ENCODE measurements around the gene TUBGCP3. TPM values are rescaled to one million over a fixed set of nuclear protein-coding genes. Genes with fewer than 3 reads are reported as not detected.
A peak's percentile ranks its signal among the peaks of the same experiment; 100 is the strongest.

The TUBGCP3 gene
- total RNA-seq, 6 experiments from 2014 or later, result 16.5 to 28.5 (median 25.6) TPM

GRCh38 chr13:112474869-112475268 lies 113.1 kb downstream of the TUBGCP3 start:
- no peak for DNase-seq
- Mint-ChIP-seq H3K36me3 (ENCODE audit: low read depth) (no peaks in the 10 kb centered on the region), H3K4me1 (ENCODE audit: low read depth) (no peaks in the 10 kb centered on the region), H3K27ac (no peak overlapping the region), H3K27me3 (ENCODE audit: insufficient read depth) (no peaks in the 10 kb centered on the region), H3K9me3 (no peaks in the 10 kb centered on the region), H3K4me3 (no peak overlapping the region)
- no peak for TF ChIP-seq CTCF (IDR thresholded peaks at IDR 0.05)

GRCh38 chr13:112473818-112474217 lies 114.1 kb downstream of the TUBGCP3 start:
- DNase-seq, result no peak
- Mint-ChIP-seq H3K27me3 (ENCODE audit: insufficient read depth) (no peaks in the 10 kb centered on the region), H3K9me3 (no peaks in the 10 kb centered on the region), H3K4me3 (no peak overlapping the region), H3K4me1 (ENCODE audit: low read depth) (no peaks in the 10 kb centered on the region), H3K27ac (no peak overlapping the region), H3K36me3 (ENCODE audit: low read depth) (no peaks in the 10 kb centered on the region)
- TF ChIP-seq CTCF (IDR thresholded peaks at IDR 0.05), result peak; percentile 12; the same call in 1 of the 2 replicates

- no peaks in the 10 kb centered on the region for H3K36me3 Mint-ChIP-seq (ENCODE audit: low read depth)
- no peak for DNase-seq
- H3K27ac Mint-ChIP-seq, result no peak overlapping the region
- no peaks in the 10 kb centered on the region for H3K4me1 Mint-ChIP-seq (ENCODE audit: low read depth)
- no peak for TF ChIP-seq CTCF (IDR thresholded peaks at IDR 0.05)
- no peak overlapping the region for H3K4me3 Mint-ChIP-seq
- H3K9me3 Mint-ChIP-seq, result no peaks in the 10 kb centered on the region; the same call in 1 of the 2 replicates
- no peaks in the 10 kb centered on the region; the same call in 1 of the 2 replicates for H3K27me3 Mint-ChIP-seq (ENCODE audit: insufficient read depth)
Measured at GRCh38 chr13:112469071-112469745, 118.7 kb downstream of the TUBGCP3 start.

- DNase-seq, result no peak
- Mint-ChIP-seq H3K27ac (no peak overlapping the region), H3K27me3 (ENCODE audit: insufficient read depth) (peaks cover 2% of the 10 kb centered on the region), H3K4me1 (ENCODE audit: low read depth) (no peaks in the 10 kb centered on the region), H3K9me3 (no peaks in the 10 kb centered on the region; the same call in 1 of the 2 replicates), H3K36me3 (ENCODE audit: low read depth) (no peaks in the 10 kb centered on the region), H3K4me3 (no peak overlapping the region)
- no peak for TF ChIP-seq CTCF (IDR thresholded peaks at IDR 0.05)
Measured at GRCh38 chr13:112468069-112468468, 119.9 kb downstream of the TUBGCP3 start.

- no peak overlapping the region for H3K27ac Mint-ChIP-seq
- DNase-seq, result no peak
- H3K27me3 Mint-ChIP-seq (ENCODE audit: insufficient read depth), result peaks cover 2% of the 10 kb centered on the region
- H3K36me3 Mint-ChIP-seq (ENCODE audit: low read depth), result no peaks in the 10 kb centered on the region
- H3K4me1 Mint-ChIP-seq (ENCODE audit: low read depth), result no peaks in the 10 kb centered on the region
- H3K4me3 Mint-ChIP-seq, result no peak overlapping the region
- no peak for TF ChIP-seq CTCF (IDR thresholded peaks at IDR 0.05)
- no peaks in the 10 kb centered on the region; the same call in 1 of the 2 replicates for H3K9me3 Mint-ChIP-seq
Measured at GRCh38 chr13:112467236-112467635, 120.7 kb downstream of the TUBGCP3 start.
